ENCODE data around the gene LRTM2. TPM values are rescaled to one million over a fixed set of nuclear protein-coding genes. Genes with fewer than 3 reads are reported as not detected.
A peak's percentile ranks its signal among the peaks of the same experiment; 100 is the strongest.

LRTM2 gene
- total and polyA plus RNA-seq, 8 donors: not detected

DNA sequence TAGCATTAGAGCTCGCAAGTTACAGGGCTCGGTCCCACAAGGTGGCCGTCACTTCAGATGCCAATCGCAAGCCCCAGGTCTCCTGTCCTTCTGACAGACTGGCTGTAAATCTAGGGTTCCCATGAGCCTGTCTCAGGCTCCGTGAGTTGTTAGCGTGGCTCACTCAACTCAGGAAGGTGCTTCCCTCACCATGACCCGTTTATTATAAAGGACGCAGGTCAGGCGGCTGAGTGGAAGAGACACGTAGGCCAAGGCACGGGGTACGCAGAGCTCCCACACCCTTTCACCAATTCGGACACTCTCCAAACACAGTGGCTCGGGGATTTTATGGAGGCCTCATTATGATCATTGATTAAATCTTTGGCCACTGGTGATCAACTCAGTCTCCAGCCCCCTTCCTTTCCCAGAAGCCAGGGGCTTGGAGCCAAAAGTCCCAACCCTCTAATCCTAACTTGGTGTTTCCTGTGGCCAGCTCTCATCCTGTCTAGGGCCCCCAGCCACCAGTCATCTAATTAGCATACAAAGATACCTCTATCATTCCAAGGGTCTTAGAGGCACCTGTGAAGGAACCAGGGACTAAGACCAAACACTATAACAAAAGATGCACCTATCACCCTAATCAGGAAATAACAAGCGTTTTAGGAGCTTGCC lies 25.8 kb upstream of the LRTM2 start:
- TF ChIP-seq, protein P1, sequence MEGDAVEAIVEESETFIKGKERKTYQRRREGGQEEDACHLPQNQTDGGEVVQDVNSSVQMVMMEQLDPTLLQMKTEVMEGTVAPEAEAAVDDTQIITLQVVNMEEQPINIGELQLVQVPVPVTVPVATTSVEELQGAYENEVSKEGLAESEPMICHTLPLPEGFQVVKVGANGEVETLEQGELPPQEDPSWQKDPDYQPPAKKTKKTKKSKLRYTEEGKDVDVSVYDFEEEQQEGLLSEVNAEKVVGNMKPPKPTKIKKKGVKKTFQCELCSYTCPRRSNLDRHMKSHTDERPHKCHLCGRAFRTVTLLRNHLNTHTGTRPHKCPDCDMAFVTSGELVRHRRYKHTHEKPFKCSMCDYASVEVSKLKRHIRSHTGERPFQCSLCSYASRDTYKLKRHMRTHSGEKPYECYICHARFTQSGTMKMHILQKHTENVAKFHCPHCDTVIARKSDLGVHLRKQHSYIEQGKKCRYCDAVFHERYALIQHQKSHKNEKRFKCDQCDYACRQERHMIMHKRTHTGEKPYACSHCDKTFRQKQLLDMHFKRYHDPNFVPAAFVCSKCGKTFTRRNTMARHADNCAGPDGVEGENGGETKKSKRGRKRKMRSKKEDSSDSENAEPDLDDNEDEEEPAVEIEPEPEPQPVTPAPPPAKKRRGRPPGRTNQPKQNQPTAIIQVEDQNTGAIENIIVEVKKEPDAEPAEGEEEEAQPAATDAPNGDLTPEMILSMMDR (IDR thresholded peaks at IDR 0.05): no peak
- Histone ChIP-seq H3K27ac (no peak overlapping the region), H3K4me3 (no peak overlapping the region), H3K27me3 (no peaks in the 10 kb centered on the region), H3K36me3 (no peaks in the 10 kb centered on the region), H3K9me3 (no peaks in the 10 kb centered on the region), H3K4me1 (peaks cover 0 to 34% of the 10 kb centered on the region in 2 donors)
- ATAC-seq: no peak
- peak in 1 of 4 donors; percentile 16 for DNase-seq
- intact Hi-C loops (cut with DNase I): loop anchor here (5.0 to 10.0 kb wide), 4 partner anchors 140 to 240 kb away; no protein-coding TSS in a partner anchor

DNA sequence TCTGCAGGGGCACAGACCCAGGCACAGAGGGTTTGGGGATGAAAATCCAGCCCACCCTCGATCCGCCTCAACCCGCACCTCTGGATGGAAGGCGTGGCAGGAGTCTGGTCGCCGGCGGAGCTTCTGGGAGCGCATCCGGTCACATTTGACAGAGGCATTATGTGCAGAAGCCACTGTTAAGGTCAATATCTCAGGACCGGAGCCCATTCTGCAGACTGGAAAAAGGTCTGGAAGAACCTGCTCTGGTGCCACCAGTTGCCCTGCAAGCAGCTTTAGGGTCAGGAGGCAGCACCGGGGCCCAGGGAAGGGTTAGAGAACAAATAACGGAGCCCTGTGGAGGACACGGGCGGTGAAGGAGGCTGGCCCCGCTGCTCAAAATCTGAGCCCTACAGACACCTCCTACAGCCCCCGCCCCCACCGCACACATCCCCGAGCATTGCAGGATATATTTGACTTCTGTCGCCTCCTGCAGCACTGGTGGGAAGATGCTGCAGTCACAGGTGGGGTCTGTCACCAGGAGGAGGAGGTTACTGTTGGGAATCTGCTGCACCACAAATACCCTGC lies 25.1 kb upstream of the LRTM2 start:
- no peak for ATAC-seq
- no peaks in the 10 kb centered on the region for H3K9me3 ChIP-seq
- no peaks in the 10 kb centered on the region for H3K36me3 ChIP-seq
- intact Hi-C loops (cut with DNase I): loop anchor here (5.0 to 10.0 kb wide), 4 partner anchors 139 to 239 kb away; no protein-coding TSS in a partner anchor
- no peak overlapping the region for H3K4me3 ChIP-seq
- TF ChIP-seq, protein P1 (IDR thresholded peaks at IDR 0.05): no peak
- DNase-seq: peak in 1 of 4 donors; percentile 78
- peaks cover 0 to 34% of the 10 kb centered on the region in 2 donors for H3K4me1 ChIP-seq
- no peaks in the 10 kb centered on the region for H3K27me3 ChIP-seq
- peak overlapping the region; percentile 6 to 97 for H3K27ac ChIP-seq

- DNase-seq: peak; percentile 87 to 100 (median 95)
- H3K27ac ChIP-seq: peak overlapping the region; percentile 83 to 97
- H3K4me1 ChIP-seq: peaks cover 0 to 34% of the 10 kb centered on the region in 2 donors
- peak; percentile 97 for ATAC-seq
- H3K4me3 ChIP-seq: peak overlapping the region; percentile 68 to 80
- no peaks in the 10 kb centered on the region for H3K9me3 ChIP-seq
- H3K27me3 ChIP-seq: no peaks in the 10 kb centered on the region
- TF ChIP-seq, protein P1 (IDR thresholded peaks at IDR 0.05): peak; percentile 99 to 100
- no peaks in the 10 kb centered on the region for H3K36me3 ChIP-seq
- intact Hi-C loops (cut with DNase I): loop anchor here (5.0 to 10.0 kb wide), 4 partner anchors 139 to 239 kb away; no protein-coding TSS in a partner anchor
Observed at GRCh38 chr12:1795785-1796514, 24.4 kb upstream of the LRTM2 start.

DNA sequence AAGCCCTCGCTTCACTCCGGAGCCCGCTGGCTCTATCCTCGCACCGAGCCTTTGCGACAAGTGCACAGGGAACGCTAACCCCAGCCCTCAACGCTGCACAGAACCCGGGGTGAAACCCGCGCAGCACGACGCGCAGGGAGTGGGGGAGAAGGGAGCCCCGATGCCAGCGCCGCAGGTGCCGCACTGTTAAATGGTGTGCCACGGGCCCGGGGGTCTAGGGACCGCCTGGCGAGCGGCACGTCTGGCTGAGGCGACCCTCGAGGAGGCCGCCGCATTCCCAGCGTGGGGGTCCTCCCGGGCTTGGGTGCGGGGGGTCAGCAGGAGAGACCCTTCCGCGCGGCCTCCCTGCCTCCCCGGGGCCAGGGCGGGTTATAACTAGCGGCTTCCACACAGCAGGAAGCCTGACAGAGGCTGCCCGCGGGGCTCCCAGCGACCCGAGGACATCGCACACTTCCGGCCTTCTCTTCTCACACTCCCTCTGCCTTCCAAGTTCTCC lies 23.8 kb upstream of the LRTM2 start:
- Histone ChIP-seq H3K4me3 (peak overlapping the region; percentile 68 to 80), H3K4me1 (peaks cover 0 to 33% of the 10 kb centered on the region in 2 donors), H3K36me3 (no peaks in the 10 kb centered on the region), H3K27ac (peak overlapping the region; percentile 83 to 97), H3K9me3 (no peaks in the 10 kb centered on the region), H3K27me3 (no peaks in the 10 kb centered on the region)
- DNase-seq (peak in 2 of 4 donors; percentile 40 to 88), ATAC-seq (peak; percentile 55)
- intact Hi-C loops (cut with DNase I): loop anchor here (5.0 to 10.0 kb wide), 4 partner anchors 138 to 238 kb away; no protein-coding TSS in a partner anchor
- TF ChIP-seq, protein P1 (IDR thresholded peaks at IDR 0.05): no peak

Measured in left lung (tissue), 10 donors.